Measurements from ENCODE around the gene USP3.

Gene USP3

GRCh38 chr15:63538876-63539275, 34.5 kb downstream of the USP3 start:
- no peak for DNase-seq (ENCODE audit: low read depth in 4 of 4, low spot score in 1 of 4)

GRCh38 chr15:63539521-63539920, 35.1 kb downstream of the USP3 start:
- DNase-seq (ENCODE audit: low read depth in 4 of 4, low spot score in 1 of 4): no peak

- no peak for DNase-seq (ENCODE audit: low read depth in 4 of 4, low spot score in 1 of 4)
Measured at GRCh38 chr15:63539998-63540397, 35.6 kb downstream of the USP3 start.

- no peak for DNase-seq (ENCODE audit: low read depth in 4 of 4, low spot score in 1 of 4)
Measured at GRCh38 chr15:63540449-63540848, 36.1 kb downstream of the USP3 start.

GRCh38 chr15:63544258-63545026, 40.0 kb downstream of the USP3 start:
- no peak for DNase-seq (ENCODE audit: low read depth in 4 of 4, low spot score in 1 of 4)

GRCh38 chr15:63545520-63545919, 41.1 kb downstream of the USP3 start:
- DNase-seq (ENCODE audit: low read depth in 4 of 4, low spot score in 1 of 4): no peak

GRCh38 chr15:63551400-63551799, 47.0 kb downstream of the USP3 start:
- no peak for DNase-seq (ENCODE audit: low read depth in 4 of 4, low spot score in 1 of 4)

GRCh38 chr15:63553388-63553791, 49.0 kb downstream of the USP3 start:
- DNase-seq (ENCODE audit: low read depth in 4 of 4, low spot score in 1 of 4): no peak

GRCh38 chr15:63554337-63554927, 50.0 kb downstream of the USP3 start:
- no peak for DNase-seq (ENCODE audit: low read depth in 4 of 4, low spot score in 1 of 4)

- no peak for DNase-seq (ENCODE audit: low read depth in 4 of 4, low spot score in 1 of 4)
Measured at GRCh38 chr15:63555507-63555906, 51.1 kb downstream of the USP3 start.

GRCh38 chr15:63556246-63556645, 51.9 kb downstream of the USP3 start:
- DNase-seq (ENCODE audit: low read depth in 4 of 4, low spot score in 1 of 4): no peak

- no peak for DNase-seq (ENCODE audit: low read depth in 4 of 4, low spot score in 1 of 4)
Measured at GRCh38 chr15:63556736-63557135, 52.3 kb downstream of the USP3 start.

- no peak for DNase-seq (ENCODE audit: low read depth in 4 of 4, low spot score in 1 of 4)
Measured at GRCh38 chr15:63559753-63560152, 55.4 kb downstream of the USP3 start.

- peak; percentile 9 to 61 (median 22) for DNase-seq (ENCODE audit: low read depth in 4 of 4, low spot score in 1 of 4)
Measured at GRCh38 chr15:63560741-63561448, 56.5 kb downstream of the USP3 start.

GRCh38 chr15:63564093-63564492, 59.7 kb downstream of the USP3 start:
- DNase-seq (ENCODE audit: low read depth in 4 of 4, low spot score in 1 of 4): no peak

- DNase-seq (ENCODE audit: low read depth in 4 of 4, low spot score in 1 of 4): no peak
Measured at GRCh38 chr15:63565536-63566186, 61.3 kb downstream of the USP3 start.

- no peak for DNase-seq (ENCODE audit: low read depth in 4 of 4, low spot score in 1 of 4)
Measured at GRCh38 chr15:63572749-63573464, 68.5 kb downstream of the USP3 start.

- no peak for DNase-seq (ENCODE audit: low read depth in 4 of 4, low spot score in 1 of 4)
Measured at GRCh38 chr15:63573533-63573932, 69.1 kb downstream of the USP3 start.

- DNase-seq (ENCODE audit: low read depth in 4 of 4, low spot score in 1 of 4): no peak
Measured at GRCh38 chr15:63575312-63575711, 70.9 kb downstream of the USP3 start.

- no peak for DNase-seq (ENCODE audit: low read depth in 4 of 4, low spot score in 1 of 4)
Measured at GRCh38 chr15:63576441-63576840, 72.0 kb downstream of the USP3 start.

- no peak for DNase-seq (ENCODE audit: low read depth in 4 of 4, low spot score in 1 of 4)
Measured at GRCh38 chr15:63582179-63582578, 77.8 kb downstream of the USP3 start.

Data from stimulated activated CD4-positive, alpha-beta T cell treated with anti-CD3 and anti-CD28 coated beads, Interleukin-1b, Interleukin-23, amount 100 ng/mL, for 24 hours (primary cell).